Measurements from ENCODE around the gene RAPGEF6. TPM values are rescaled to one million over a fixed set of nuclear protein-coding genes. Genes with fewer than 3 reads are reported as not detected.

Gene RAPGEF6
- total and polyA plus RNA-seq, 9 of the 15 experiments (the other 6 are each of a cell fraction or from before 2014, with no cell fraction given): 2.7 to 23.4 (median 12.7) TPM

GRCh38 chr5:131634996-131635683 lies at the start of gene RAPGEF6 (continued):
- TF ChIP-seq, protein P1, sequence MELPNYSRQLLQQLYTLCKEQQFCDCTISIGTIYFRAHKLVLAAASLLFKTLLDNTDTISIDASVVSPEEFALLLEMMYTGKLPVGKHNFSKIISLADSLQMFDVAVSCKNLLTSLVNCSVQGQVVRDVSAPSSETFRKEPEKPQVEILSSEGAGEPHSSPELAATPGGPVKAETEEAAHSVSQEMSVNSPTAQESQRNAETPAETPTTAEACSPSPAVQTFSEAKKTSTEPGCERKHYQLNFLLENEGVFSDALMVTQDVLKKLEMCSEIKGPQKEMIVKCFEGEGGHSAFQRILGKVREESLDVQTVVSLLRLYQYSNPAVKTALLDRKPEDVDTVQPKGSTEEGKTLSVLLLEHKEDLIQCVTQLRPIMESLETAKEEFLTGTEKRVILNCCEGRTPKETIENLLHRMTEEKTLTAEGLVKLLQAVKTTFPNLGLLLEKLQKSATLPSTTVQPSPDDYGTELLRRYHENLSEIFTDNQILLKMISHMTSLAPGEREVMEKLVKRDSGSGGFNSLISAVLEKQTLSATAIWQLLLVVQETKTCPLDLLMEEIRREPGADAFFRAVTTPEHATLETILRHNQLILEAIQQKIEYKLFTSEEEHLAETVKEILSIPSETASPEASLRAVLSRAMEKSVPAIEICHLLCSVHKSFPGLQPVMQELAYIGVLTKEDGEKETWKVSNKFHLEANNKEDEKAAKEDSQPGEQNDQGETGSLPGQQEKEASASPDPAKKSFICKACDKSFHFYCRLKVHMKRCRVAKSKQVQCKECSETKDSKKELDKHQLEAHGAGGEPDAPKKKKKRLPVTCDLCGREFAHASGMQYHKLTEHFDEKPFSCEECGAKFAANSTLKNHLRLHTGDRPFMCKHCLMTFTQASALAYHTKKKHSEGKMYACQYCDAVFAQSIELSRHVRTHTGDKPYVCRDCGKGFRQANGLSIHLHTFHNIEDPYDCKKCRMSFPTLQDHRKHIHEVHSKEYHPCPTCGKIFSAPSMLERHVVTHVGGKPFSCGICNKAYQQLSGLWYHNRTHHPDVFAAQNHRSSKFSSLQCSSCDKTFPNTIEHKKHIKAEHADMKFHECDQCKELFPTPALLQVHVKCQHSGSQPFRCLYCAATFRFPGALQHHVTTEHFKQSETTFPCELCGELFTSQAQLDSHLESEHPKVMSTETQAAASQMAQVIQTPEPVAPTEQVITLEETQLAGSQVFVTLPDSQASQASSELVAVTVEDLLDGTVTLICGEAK (IDR thresholded peaks at IDR 0.05): peak; percentile 87
- TF ChIP-seq, protein P1 (CRISPR knock-in tag; IDR thresholded peaks at IDR 0.05): no peak
- TF ChIP-seq PTRF (tag; IDR thresholded peaks at IDR 0.05) (no peak), SP1 (CRISPR knock-in tag; IDR thresholded peaks at IDR 0.05) (peak; percentile 74), ZNF583 (CRISPR knock-in tag; IDR thresholded peaks at IDR 0.05) (peak; percentile 47; the same call in 1 of the 2 replicates), BHLHE40 (IDR thresholded peaks at IDR 0.05; ENCODE audit: low read length) (peak; percentile 81), TAF9B (IDR thresholded peaks at IDR 0.05; ENCODE audit: partially characterized antibody) (peak; percentile 44), EP400 (IDR thresholded peaks at IDR 0.05) (peak; percentile 90), CBX2 (IDR thresholded peaks at IDR 0.05; ENCODE audit: insufficient read depth, low read length, poor library complexity, severe bottlenecking) (no peak)
- TF ChIP-seq, protein P2, sequence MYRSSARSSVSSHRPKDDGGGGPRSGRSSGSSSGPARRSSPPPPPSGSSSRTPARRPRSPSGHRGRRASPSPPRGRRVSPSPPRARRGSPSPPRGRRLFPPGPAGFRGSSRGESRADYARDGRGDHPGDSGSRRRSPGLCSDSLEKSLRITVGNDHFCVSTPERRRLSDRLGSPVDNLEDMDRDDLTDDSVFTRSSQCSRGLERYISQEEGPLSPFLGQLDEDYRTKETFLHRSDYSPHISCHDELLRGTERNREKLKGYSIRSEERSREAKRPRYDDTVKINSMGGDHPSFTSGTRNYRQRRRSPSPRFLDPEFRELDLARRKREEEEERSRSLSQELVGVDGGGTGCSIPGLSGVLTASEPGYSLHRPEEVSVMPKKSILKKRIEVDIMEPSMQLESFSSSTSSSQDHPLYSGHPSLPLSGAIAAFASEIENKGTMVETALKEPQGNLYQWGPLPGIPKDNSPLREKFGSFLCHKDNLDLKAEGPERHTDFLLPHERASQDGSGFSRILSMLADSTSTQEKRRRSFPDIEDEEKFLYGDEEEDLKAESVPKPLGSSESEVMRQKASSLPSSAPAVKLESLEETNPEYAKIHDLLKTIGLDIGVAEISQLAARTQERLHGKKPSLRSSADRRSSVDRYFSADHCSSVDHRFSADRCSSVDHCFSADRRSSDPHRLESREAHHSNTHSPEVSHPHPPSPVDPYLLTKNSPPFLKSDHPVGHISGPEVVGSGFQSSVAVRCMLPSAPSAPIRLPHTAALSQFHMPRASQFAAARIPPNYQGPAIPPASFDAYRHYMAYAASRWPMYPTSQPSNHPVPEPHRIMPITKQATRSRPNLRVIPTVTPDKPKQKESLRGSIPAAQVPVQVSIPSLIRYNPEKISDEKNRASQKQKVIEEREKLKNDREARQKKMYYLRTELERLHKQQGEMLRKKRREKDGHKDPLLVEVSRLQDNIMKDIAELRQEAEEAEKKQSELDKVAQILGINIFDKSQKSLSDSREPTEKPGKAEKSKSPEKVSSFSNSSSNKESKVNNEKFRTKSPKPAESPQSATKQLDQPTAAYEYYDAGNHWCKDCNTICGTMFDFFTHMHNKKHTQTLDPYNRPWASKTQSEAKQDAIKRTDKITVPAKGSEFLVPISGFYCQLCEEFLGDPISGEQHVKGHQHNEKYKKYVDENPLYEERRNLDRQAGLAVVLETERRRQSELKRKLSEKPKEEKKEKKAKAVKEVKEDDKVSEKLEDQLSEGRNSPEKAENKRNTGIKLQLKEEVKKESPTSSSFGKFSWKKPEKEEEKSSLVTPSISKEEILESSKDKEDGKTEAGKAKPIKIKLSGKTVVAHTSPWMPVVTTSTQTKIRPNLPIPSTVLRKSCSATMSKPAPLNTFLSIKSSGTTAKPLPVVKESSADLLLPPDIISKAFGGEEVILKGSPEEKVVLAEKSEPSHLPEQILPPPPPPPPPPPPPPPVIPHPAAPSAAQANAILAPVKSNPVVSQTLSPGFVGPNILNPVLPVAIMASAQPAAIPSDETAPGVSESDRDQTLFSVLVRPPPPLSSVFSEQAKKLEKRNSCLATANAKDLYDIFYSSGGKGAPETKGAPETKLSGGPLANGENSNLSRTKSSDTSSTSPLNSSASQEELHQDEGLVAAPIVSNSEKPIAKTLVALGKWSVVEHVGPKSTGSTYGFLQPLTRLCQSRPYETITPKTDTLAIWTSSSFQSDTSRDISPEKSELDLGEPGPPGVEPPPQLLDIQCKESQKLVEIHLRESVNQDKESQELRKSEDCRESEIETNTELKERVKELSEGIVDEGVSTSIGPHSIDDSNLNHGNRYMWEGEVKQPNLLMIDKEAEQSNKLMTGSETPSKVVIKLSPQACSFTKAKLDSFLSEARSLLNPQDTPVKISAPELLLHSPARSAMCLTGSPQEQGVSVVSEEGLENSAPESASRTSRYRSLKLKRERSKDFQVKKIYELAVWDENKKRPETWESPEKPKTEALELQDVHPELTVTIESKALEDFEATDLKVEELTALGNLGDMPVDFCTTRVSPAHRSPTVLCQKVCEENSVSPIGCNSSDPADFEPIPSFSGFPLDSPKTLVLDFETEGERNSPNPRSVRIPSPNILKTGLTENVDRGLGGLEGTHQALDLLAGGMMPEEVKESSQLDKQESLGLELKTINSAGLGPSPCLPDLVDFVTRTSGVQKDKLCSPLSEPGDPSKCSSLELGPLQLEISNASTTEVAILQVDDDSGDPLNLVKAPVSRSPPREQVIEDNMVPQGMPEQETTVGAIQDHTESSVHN (IDR thresholded peaks at IDR 0.05; ENCODE audit: borderline replicate concordance in 1 of 2, low read depth in 1 of 2): no peak

Measured in K562 (cell line).